Mucosa of stomach (tissue), 1 donor: Measurements from ENCODE around the gene ARAP1.

Experiments
- H3K27me3 ChIP-seq: one replicate; pipeline ENCODE4 v1.7.0; 2013; ENCODE audit warnings: mild to moderate bottlenecking, low read length; ENCODE audit not compliant: control insufficient read depth, insufficient read depth
- H3K36me3 ChIP-seq: one replicate; pipeline ENCODE4 v1.7.0; 2013; ENCODE audit warnings: low read length; ENCODE audit not compliant: control insufficient read depth, insufficient read depth
- H3K4me1 ChIP-seq: one replicate; pipeline ENCODE4 v1.7.0; 2013; ENCODE audit warnings: mild to moderate bottlenecking, low read length; ENCODE audit not compliant: control insufficient read depth, insufficient read depth
- H3K4me3 ChIP-seq: one replicate; pipeline ENCODE4 v1.7.0; 2013; ENCODE audit warnings: low read length
- H3K9ac ChIP-seq: one replicate; pipeline ENCODE4 v1.7.0; 2013; ENCODE audit warnings: mild to moderate bottlenecking, low read length, moderate library complexity
- H3K9me3 ChIP-seq: one replicate; pipeline ENCODE4 v1.7.0; 2013; ENCODE audit warnings: mild to moderate bottlenecking, low read length, moderate library complexity; ENCODE audit not compliant: control insufficient read depth
- donor health status: Pancreatic carcinoma.

ARAP1 gene

DNA sequence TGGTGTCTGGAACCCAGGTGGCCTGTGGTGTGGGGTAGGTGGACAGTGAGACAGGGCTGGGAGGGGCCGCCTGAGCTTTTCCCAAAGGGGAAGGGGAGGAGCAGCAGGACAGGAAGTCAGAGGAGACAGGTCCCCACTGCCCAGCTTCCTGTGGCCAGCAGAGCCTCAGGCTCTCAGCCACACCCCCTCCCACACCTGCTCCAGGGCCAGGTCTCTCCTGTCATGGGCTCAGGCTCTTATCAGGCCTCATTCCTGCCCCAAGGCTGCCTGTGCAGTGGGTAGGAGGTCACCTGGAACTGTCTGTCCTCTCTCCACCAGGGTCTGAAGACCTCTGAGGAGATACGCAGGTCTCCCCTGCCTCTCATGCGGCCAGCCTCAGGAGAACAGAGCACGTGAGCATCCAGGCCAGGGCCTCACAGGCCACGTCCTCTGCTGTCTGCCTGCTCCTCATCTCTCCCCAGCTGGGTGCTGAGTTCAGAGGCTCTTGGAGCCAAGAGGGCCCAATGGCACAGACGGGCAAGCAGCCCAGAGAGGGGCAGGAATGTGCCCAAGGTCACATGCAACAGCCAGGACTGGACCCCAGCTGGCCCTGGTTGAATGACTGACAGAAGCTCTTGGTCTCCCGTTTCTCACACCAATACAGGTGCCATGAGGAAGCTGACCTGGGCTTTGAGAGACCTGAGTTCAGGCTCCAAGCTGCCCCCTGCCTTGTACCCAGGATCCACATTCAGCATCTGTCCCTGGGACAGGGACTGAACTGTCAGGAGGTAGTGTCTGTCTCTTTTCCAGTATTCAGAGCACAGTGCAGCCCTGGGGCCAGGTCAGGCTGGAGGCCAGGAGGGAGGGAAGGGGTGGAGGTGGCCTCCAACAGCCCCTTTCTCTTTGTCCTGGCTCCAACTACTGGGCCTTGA lies 24.9 kb upstream of the ARAP1 start:
- no peak overlapping the region for H3K4me3 ChIP-seq

DNA sequence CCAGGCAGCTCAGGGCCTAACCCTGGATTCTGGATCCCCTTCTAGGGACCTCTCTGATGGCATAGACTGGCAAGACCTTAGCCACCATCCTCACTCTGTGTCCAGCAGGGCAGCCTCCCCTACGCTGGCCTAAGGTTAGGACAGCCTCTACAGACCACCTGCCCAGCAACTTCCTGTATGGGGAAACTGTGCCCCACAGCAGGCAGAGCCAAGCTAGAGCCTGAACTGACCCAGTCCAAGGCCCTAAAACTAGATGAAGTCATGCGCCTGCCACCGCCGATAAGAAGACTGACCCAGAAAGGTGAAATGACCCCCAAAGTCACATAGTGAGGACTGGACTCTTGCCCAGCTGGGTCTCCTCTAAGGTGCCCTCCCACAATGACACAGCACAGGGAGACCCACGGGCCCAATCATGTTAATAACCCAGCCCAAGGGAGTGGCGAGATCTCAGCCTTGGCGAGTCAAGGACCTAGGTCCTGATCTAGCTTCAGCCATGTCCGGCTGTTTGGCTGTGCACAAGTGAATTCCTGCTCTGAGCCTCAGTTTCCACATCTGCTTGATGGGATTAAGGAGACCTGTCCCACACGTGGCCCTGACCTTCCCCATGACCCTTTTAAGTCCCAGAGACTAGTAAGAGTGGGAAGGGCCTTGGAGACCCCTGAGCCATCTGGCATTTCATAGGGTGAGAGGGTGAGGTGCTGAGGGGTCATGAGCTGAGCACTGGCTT lies 24.1 kb upstream of the ARAP1 start:
- Histone ChIP-seq H3K9me3 (no peaks in the 10 kb centered on the region), H3K4me1 (peaks cover 90% of the 10 kb centered on the region), H3K9ac (peak overlapping the region; percentile 47), H3K4me3 (no peak overlapping the region), H3K36me3 (peaks cover 11% of the 10 kb centered on the region), H3K27me3 (no peaks in the 10 kb centered on the region)

More for the DNA sequence above, 24.9 kb upstream of the ARAP1 start:
- Histone ChIP-seq H3K36me3 (peaks cover 10% of the 10 kb centered on the region), H3K9me3 (no peaks in the 10 kb centered on the region), H3K4me1 (peaks cover 85% of the 10 kb centered on the region), H3K27me3 (no peaks in the 10 kb centered on the region), H3K9ac (peak overlapping the region; percentile 50)

DNA sequence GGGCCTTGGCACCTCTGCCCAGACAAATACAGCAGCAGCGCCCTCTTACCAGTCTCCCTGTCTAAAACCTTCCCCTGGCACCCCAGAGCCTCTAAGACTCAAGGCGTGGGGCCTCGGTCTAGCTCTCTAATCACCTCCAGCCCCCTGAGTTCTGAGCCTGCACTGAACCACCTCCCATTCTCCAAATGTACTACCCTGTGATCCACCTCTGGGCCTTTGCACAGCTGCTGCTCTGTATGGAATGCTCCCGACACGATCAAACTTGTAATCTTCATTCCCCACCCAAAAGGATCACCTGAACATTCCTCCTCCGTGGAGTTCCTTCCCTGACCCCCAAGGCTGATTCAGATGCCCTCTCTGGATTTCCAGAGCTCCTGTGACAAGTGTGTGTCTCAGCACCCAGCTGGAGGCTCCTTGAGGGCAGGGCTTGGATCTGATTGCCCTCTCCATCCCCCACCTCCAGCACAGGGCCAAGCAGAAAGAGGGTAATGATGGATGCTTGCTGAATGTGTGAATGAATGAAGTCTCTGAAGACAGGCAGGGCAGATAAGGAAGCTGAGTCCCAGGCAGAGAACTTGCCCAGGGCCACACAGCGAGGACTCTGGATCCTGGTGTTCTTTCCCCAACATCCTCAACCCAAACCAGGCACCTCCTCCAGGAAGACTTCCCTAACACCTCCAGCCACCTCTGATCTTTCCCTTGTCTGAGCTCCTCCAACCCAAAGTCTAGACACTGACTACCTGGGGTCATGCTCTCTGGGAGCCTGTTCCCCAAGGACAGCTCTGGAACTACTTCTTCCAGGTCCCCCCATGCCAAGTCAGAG lies 23.3 kb upstream of the ARAP1 start:
- Histone ChIP-seq H3K9me3 (no peaks in the 10 kb centered on the region), H3K36me3 (peaks cover 15% of the 10 kb centered on the region), H3K4me1 (peaks cover 98% of the 10 kb centered on the region), H3K4me3 (no peak overlapping the region), H3K9ac (peak overlapping the region; percentile 47), H3K27me3 (no peaks in the 10 kb centered on the region)

DNA sequence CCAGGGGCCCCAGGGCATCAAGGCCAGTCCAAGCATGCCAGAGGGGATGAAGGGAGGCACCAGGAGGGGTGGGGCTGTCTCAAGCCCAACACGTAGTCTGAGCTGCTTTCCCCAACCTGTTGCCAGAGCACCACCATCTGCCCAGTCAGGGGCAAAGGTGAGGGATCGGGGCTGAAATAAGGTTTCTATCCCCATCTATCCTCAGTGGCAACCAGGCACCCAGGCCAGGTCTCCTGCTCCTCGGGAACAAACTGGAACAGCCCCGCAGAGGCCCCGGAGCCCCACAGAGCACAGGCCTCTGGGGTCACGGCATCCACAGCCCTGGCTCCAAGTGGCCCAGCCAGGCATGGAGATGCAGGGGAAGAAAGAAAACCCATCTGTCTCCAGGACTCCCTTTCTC lies 22.3 kb upstream of the ARAP1 start:
- H3K4me3 ChIP-seq: no peak overlapping the region
- H3K27me3 ChIP-seq: no peaks in the 10 kb centered on the region
- peak overlapping the region; percentile 0 for H3K9ac ChIP-seq
- peaks cover 92% of the 10 kb centered on the region for H3K4me1 ChIP-seq
- H3K9me3 ChIP-seq: no peaks in the 10 kb centered on the region
- H3K36me3 ChIP-seq: peaks cover 15% of the 10 kb centered on the region

DNA sequence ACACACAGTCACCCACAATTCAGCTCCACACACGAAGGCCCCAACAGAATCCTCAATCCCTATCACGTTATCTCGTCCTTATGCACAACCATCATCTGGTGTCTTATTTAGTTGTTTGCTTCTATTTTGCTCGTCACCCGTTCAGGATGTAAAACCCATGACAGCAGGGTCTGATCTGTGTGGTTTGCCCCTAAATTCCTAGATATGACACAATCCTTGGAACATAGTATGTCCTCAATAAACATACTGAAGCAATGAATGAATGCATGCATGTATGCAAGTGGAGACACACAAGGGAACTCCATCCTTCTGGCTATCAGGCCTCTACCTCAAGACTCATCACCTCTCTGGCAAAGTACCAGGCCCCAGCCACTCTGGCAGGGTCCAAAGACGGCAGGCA lies 21.5 kb upstream of the ARAP1 start:
- no peaks in the 10 kb centered on the region for H3K27me3 ChIP-seq
- no peak overlapping the region for H3K4me3 ChIP-seq
- peak overlapping the region; percentile 0 for H3K9ac ChIP-seq
- H3K36me3 ChIP-seq: peaks cover 15% of the 10 kb centered on the region
- H3K4me1 ChIP-seq: peaks cover 88% of the 10 kb centered on the region
- H3K9me3 ChIP-seq: no peaks in the 10 kb centered on the region

DNA sequence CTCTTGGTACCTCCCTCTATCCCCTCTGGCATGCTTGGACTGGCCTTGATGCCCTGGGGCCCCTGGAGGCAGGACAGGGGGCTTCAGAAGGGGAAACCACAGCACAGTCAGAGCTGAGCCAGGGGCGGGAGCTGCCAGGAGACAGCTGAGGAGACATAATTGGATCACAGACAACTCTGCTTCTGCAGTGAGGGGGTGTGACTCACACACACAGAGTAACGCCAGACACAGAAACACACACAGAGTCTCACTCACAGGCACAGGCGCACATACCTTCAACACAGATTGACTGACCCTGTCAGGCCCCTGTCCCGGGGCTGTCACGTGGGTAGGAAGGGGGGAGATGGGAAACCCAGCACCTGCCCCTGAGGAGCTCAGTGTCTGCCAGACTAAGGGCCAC lies 21.1 kb upstream of the ARAP1 start:
- Histone ChIP-seq H3K9ac (no peak overlapping the region), H3K36me3 (peaks cover 11% of the 10 kb centered on the region), H3K4me3 (no peak overlapping the region), H3K4me1 (peaks cover 88% of the 10 kb centered on the region), H3K27me3 (no peaks in the 10 kb centered on the region), H3K9me3 (no peaks in the 10 kb centered on the region)

DNA sequence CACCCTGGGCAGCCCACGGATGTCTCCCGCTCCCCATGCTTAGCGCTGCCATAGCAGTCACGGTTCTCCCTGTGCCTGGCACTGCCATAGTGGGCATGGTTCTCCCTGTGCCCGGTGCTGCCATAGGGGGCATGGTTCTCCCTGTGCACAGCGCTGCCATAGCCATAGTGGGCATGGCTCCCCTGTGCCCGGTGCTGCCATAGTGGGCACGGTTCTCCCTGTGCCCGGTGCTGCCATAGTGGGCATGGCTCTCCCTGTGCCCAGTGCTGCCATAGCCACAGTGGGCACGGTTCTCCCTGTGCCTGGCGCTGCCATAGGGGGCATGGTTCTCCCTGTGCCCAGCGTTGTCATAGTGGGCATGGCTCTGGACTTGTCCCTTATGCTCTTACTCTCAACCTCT lies 19.9 kb upstream of the ARAP1 start:
- Histone ChIP-seq H3K9ac (no peak overlapping the region), H3K4me1 (peaks cover 88% of the 10 kb centered on the region), H3K27me3 (no peaks in the 10 kb centered on the region), H3K9me3 (no peaks in the 10 kb centered on the region), H3K36me3 (peaks cover 10% of the 10 kb centered on the region), H3K4me3 (no peak overlapping the region)

DNA sequence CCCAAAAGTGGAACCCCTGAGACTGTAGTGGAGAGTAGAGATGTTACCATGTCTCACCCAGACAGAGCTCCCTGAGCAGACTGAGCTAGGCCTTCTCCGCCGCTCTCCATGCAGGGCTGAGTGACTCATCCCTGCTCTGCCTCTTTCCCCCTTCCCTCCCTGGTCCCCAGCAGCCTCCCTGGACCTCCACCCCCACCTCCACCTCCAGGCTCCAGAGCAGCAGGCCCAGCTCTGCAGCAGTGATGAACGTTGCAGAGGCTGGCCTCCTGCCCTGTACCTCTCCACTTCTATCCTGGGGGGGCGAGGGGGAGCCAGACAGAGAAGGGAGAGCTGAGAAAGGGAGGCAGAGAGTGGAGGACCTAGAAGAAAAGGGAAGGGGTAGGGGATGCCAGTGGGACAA lies 19.3 kb upstream of the ARAP1 start:
- Histone ChIP-seq H3K4me1 (peaks cover 87% of the 10 kb centered on the region), H3K9me3 (no peaks in the 10 kb centered on the region), H3K4me3 (no peak overlapping the region), H3K9ac (no peak overlapping the region), H3K27me3 (no peaks in the 10 kb centered on the region), H3K36me3 (peaks cover 10% of the 10 kb centered on the region)

DNA sequence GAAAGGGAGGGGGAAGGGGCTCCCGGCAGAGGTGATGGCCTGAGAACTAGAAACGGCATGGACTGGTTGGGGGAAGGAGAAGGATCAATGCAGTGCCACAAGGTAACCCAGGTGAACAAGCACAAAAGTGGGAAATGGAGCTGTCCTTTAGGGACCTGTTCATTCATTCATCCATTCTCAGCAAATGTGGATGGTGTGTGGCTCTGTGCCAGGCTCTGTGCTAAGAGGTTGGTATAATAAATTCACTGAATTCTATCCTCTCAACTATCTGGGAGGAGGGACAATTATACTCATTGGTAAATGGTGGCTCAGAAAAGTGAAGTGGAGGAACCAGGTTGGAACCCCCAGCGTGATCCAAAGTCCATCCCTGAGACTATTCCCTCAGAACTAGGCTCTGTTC lies 18.6 kb upstream of the ARAP1 start:
- Histone ChIP-seq H3K9me3 (no peaks in the 10 kb centered on the region), H3K4me1 (peaks cover 87% of the 10 kb centered on the region), H3K36me3 (peaks cover 10% of the 10 kb centered on the region), H3K4me3 (no peak overlapping the region), H3K9ac (no peak overlapping the region), H3K27me3 (no peaks in the 10 kb centered on the region)

DNA sequence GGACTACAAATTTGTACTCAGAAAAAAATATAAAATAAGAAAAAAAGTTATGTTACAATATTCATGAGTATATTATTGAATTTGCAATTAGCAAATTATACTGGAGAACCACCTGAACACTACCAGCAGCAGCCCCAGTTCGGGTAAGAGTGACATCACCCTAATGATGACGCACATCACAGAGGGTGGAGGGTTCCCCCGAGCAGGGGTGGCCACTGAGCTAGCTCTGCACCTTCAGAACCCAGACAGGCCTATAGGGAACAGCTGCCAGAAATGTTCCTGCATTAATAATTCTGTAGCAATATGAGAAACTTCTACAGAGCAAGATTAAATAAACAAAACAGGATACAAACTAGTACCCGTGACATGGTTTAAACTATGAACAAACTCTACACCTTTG lies 17.5 kb upstream of the ARAP1 start:
- peaks cover 10% of the 10 kb centered on the region for H3K36me3 ChIP-seq
- H3K4me1 ChIP-seq: peaks cover 77% of the 10 kb centered on the region
- no peaks in the 10 kb centered on the region for H3K27me3 ChIP-seq
- no peaks in the 10 kb centered on the region for H3K9me3 ChIP-seq
- H3K9ac ChIP-seq: no peak overlapping the region
- no peak overlapping the region for H3K4me3 ChIP-seq

DNA sequence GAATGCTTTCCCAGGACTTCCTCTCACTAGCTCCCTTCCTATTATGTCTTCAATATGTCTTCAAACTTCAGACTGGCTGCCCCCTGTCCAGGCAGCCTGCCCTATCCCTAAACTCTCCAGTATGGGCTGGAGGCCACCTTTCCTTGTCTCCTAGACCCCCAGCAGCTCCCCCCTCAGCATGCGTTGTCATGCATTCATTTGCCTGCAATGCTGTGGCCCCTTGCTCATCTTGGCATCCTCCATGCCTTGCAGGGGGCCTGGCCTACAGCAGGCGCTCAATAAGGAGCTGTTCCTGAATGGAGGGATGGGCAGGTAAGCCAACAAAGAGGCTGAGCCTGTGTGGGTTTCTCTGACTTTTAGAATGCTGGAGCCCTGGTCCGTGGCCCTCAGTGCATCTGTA lies 16.4 kb upstream of the ARAP1 start:
- Histone ChIP-seq H3K4me1 (peaks cover 74% of the 10 kb centered on the region), H3K9ac (no peak overlapping the region), H3K9me3 (no peaks in the 10 kb centered on the region), H3K4me3 (no peak overlapping the region), H3K27me3 (no peaks in the 10 kb centered on the region), H3K36me3 (peaks cover 10% of the 10 kb centered on the region)
